WTC11 (cell line): ENCODE results near the gene STPG2. TPM values are rescaled to one million over a fixed set of nuclear protein-coding genes. Genes with fewer than 3 reads are reported as not detected.

ENCODE experiments used
- ATAC-seq: fragments of 200-7000 bp; cut with Tn5 transposase; 2 replicates; pipeline ENCODE4 v1.10.0; 2021; ENCODE audit warnings: mild to moderate bottlenecking, moderate library complexity
- CTCF ChIA-PET: fragments of 300-600 bp; sonication (Branson Sonifier 250); formaldehyde crosslinking; loops from one replicate; lab custom pipeline; 2021; ENCODE audit warnings: antibody characterized with exemption; lab: Charles Lee
- POLR2A ChIA-PET: fragments of 350-600 bp; sonication (Branson Sonifier 250); formaldehyde crosslinking; loops from one replicate; lab custom pipeline; 2021; ENCODE audit warnings: antibody characterized with exemption; lab: Charles Lee
- DNase-seq: peaks from one replicate; pipeline ENCODE4 v3.0.0; 2021; ENCODE audit warnings: low spot score
- H3K27ac Mint-ChIP-seq: 2 replicates; pipeline ENCODE4 v1.8.0; 2021; ENCODE audit warnings: mixed read lengths
- H3K27me3 Mint-ChIP-seq: 2 replicates; pipeline ENCODE4 v1.8.0; 2021; ENCODE audit warnings: low read depth, mild to moderate bottlenecking, moderate library complexity, mixed read lengths
- H3K36me3 Mint-ChIP-seq: 2 replicates; pipeline ENCODE4 v1.8.0; 2021; ENCODE audit warnings: mixed read lengths
- H3K4me1 Mint-ChIP-seq: 2 replicates; pipeline ENCODE4 v1.8.0; 2022; ENCODE audit warnings: mixed read lengths
- H3K4me3 Mint-ChIP-seq: 2 replicates; pipeline ENCODE4 v1.8.0; 2021; ENCODE audit warnings: mild to moderate bottlenecking, moderate library complexity, mixed read lengths
- H3K9me3 Mint-ChIP-seq: 2 replicates; pipeline ENCODE4 v1.8.0; 2021; ENCODE audit warnings: mixed read lengths
- ARID4B ChIP-seq: sonication (generic); formaldehyde crosslinking; IDR thresholded peaks from 2 replicates; pipeline ENCODE4 v1.8.0; 2023; ENCODE audit warnings: missing genetic modification reagents, mild to moderate bottlenecking, borderline replicate concordance
- CBFB ChIP-seq: sonication (generic); formaldehyde crosslinking; IDR thresholded peaks from 2 replicates; pipeline ENCODE4 v1.8.1; 2022; ENCODE audit warnings: mild to moderate bottlenecking, low read depth, missing genetic modification reagents
- CREB1 ChIP-seq: sonication (generic); formaldehyde crosslinking; IDR thresholded peaks from 2 replicates; pipeline ENCODE4 v1.8.0; 2023; ENCODE audit warnings: mild to moderate bottlenecking, missing genetic modification reagents
- E2F1 ChIP-seq: sonication (generic); formaldehyde crosslinking; IDR thresholded peaks from 2 replicates; pipeline ENCODE4 v1.8.0; 2022; ENCODE audit warnings: mild to moderate bottlenecking, missing genetic modification reagents
- ELF4 ChIP-seq: sonication (generic); formaldehyde crosslinking; IDR thresholded peaks from 2 replicates; pipeline ENCODE4 v1.8.1; 2022; ENCODE audit warnings: low read depth, mild to moderate bottlenecking, moderate library complexity, missing genetic modification reagents
- IRF1 ChIP-seq: sonication (generic); formaldehyde crosslinking; IDR thresholded peaks from 2 replicates; pipeline ENCODE4 v1.8.0; 2023; ENCODE audit warnings: missing genetic modification reagents
- MXD4 ChIP-seq: fragments of 250-450 bp; sonication (Bioruptor Pico); IDR thresholded peaks from 2 replicates; pipeline ENCODE4 v1.8.0; 2021; ENCODE audit warnings: mild to moderate bottlenecking, moderate library complexity, borderline replicate concordance
- NFYB ChIP-seq: sonication (generic); formaldehyde crosslinking; conservative IDR thresholded peaks from 2 replicates; pipeline ENCODE4 v1.8.0; 2022; ENCODE audit warnings: low read depth, missing genetic modification reagents
- NR1H2 ChIP-seq: sonication (generic); formaldehyde crosslinking; IDR thresholded peaks from 2 replicates; pipeline ENCODE4 v1.9.0; 2021; ENCODE audit warnings: mild to moderate bottlenecking, moderate library complexity, missing genetic modification reagents
- NR2C2 ChIP-seq: sonication (generic); formaldehyde crosslinking; IDR thresholded peaks from 2 replicates; pipeline ENCODE4 v1.8.0; 2022; ENCODE audit warnings: mild to moderate bottlenecking, missing genetic modification reagents
- OVOL2 ChIP-seq: fragments of 250-450 bp; sonication (Bioruptor Pico); IDR thresholded peaks from 2 replicates; pipeline ENCODE4 v1.9.0; 2021; ENCODE audit warnings: mild to moderate bottlenecking, borderline replicate concordance
- TEAD1 ChIP-seq: sonication (generic); formaldehyde crosslinking; IDR thresholded peaks from 2 replicates; pipeline ENCODE4 v1.8.0; 2022; ENCODE audit warnings: mild to moderate bottlenecking, missing genetic modification reagents
- TP53 ChIP-seq: sonication (generic); formaldehyde crosslinking; IDR thresholded peaks from 2 replicates; pipeline ENCODE4 v1.8.1; 2023; ENCODE audit warnings: mild to moderate bottlenecking, missing genetic modification reagents
- ZNF219 ChIP-seq: sonication (generic); formaldehyde crosslinking; IDR thresholded peaks from 2 replicates; pipeline ENCODE4 v1.8.0; 2023; ENCODE audit warnings: missing genetic modification reagents, mild to moderate bottlenecking, borderline replicate concordance
- total RNA-seq: library from RNA; stranded (reverse); gene quantifications from 3 replicates; pipeline ENCODE4 v1.2.3, GENCODE V29; 2021
- TF ChIP-seq, protein P1 (sequence below): sonication (generic); formaldehyde crosslinking; IDR thresholded peaks from 2 replicates; pipeline ENCODE4 v1.8.1; 2022; ENCODE audit warnings: mild to moderate bottlenecking, moderate library complexity, missing genetic modification reagents
- TF ChIP-seq, protein P2 (sequence below): sonication (generic); formaldehyde crosslinking; IDR thresholded peaks from 2 replicates; pipeline ENCODE4 v1.8.1; 2023; ENCODE audit warnings: mild to moderate bottlenecking, missing genetic modification reagents, borderline replicate concordance
- TF ChIP-seq, protein P3 (sequence below): sonication (generic); formaldehyde crosslinking; IDR thresholded peaks from 2 replicates; pipeline ENCODE4 v1.8.1; 2023; ENCODE audit warnings: mild to moderate bottlenecking, missing genetic modification reagents, moderate library complexity

Gene STPG2
- total RNA-seq, 1 experiment from 2014 or later: 0.17 TPM

GRCh38 chr4:98000940-98001339 is 142.3 kb downstream of the STPG2 start:
- CTCF ChIA-PET: no interaction called here
- POLR2A ChIA-PET: no interaction called here
- ATAC-seq: no peak
- TF ChIP-seq, protein P1, sequence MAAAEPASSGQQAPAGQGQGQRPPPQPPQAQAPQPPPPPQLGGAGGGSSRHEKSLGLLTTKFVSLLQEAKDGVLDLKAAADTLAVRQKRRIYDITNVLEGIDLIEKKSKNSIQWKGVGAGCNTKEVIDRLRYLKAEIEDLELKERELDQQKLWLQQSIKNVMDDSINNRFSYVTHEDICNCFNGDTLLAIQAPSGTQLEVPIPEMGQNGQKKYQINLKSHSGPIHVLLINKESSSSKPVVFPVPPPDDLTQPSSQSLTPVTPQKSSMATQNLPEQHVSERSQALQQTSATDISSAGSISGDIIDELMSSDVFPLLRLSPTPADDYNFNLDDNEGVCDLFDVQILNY: no peak
- TF ChIP-seq ARID4B: no peak
- TF ChIP-seq E2F1: no peak
- no peak for TF ChIP-seq CBFB (CRISPR knock-in tag)
- no peak for TF ChIP-seq NFYB (CRISPR knock-in tag)
- TF ChIP-seq NR1H2 (CRISPR knock-in tag): no peak
- TF ChIP-seq NR2C2 (CRISPR knock-in tag): no peak
- TF ChIP-seq TP53 (CRISPR knock-in tag): no peak
- no peak for TF ChIP-seq CREB1 (CRISPR knock-in tag)
- no peak for TF ChIP-seq MXD4 (CRISPR knock-in tag)
- no peak for TF ChIP-seq IRF1 (CRISPR knock-in tag)
- TF ChIP-seq, protein P2, sequence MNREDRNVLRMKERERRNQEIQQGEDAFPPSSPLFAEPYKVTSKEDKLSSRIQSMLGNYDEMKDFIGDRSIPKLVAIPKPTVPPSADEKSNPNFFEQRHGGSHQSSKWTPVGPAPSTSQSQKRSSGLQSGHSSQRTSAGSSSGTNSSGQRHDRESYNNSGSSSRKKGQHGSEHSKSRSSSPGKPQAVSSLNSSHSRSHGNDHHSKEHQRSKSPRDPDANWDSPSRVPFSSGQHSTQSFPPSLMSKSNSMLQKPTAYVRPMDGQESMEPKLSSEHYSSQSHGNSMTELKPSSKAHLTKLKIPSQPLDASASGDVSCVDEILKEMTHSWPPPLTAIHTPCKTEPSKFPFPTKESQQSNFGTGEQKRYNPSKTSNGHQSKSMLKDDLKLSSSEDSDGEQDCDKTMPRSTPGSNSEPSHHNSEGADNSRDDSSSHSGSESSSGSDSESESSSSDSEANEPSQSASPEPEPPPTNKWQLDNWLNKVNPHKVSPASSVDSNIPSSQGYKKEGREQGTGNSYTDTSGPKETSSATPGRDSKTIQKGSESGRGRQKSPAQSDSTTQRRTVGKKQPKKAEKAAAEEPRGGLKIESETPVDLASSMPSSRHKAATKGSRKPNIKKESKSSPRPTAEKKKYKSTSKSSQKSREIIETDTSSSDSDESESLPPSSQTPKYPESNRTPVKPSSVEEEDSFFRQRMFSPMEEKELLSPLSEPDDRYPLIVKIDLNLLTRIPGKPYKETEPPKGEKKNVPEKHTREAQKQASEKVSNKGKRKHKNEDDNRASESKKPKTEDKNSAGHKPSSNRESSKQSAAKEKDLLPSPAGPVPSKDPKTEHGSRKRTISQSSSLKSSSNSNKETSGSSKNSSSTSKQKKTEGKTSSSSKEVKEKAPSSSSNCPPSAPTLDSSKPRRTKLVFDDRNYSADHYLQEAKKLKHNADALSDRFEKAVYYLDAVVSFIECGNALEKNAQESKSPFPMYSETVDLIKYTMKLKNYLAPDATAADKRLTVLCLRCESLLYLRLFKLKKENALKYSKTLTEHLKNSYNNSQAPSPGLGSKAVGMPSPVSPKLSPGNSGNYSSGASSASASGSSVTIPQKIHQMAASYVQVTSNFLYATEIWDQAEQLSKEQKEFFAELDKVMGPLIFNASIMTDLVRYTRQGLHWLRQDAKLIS (CRISPR knock-in tag): no peak
- TF ChIP-seq, protein P3, sequence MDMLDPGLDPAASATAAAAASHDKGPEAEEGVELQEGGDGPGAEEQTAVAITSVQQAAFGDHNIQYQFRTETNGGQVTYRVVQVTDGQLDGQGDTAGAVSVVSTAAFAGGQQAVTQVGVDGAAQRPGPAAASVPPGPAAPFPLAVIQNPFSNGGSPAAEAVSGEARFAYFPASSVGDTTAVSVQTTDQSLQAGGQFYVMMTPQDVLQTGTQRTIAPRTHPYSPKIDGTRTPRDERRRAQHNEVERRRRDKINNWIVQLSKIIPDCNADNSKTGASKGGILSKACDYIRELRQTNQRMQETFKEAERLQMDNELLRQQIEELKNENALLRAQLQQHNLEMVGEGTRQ (CRISPR knock-in tag): no peak
- no peak for TF ChIP-seq OVOL2
- no peak for TF ChIP-seq ELF4 (CRISPR knock-in tag)
- TF ChIP-seq ZNF219 (CRISPR knock-in tag): no peak
- TF ChIP-seq TEAD1 (CRISPR knock-in tag): no peak
- TF ChIP-seq, all 79 proteins: peak for 0
- Mint-ChIP-seq H3K4me1 (no peaks in the 10 kb centered on the region), H3K36me3 (no peaks in the 10 kb centered on the region), H3K27me3 (no peaks in the 10 kb centered on the region), H3K4me3 (no peak overlapping the region), H3K9me3 (peaks cover 5% of the 10 kb centered on the region), H3K27ac (no peak overlapping the region)
- no peak for DNase-seq
